Muscle of leg (tissue), 11 donors: ENCODE data around the gene NOTCH4. TPM values are rescaled to one million over a fixed set of nuclear protein-coding genes. Genes with fewer than 3 reads are reported as not detected.

ENCODE experiments used
- DNase-seq: peaks from one replicate; pipeline ENCODE4 v3.0.0; 2013
- H3K27ac ChIP-seq: one replicate; pipeline ENCODE4 v1.5.1; 2013; ENCODE audit warnings: mild to moderate bottlenecking, low read length, control low read depth
- H3K27me3 ChIP-seq: one replicate; pipeline ENCODE4 v1.6.1; 2013; ENCODE audit warnings: low read length; ENCODE audit not compliant: control insufficient read depth, insufficient read depth
- H3K36me3 ChIP-seq: one replicate; pipeline ENCODE4 v1.6.1; 2013; ENCODE audit warnings: low read length; ENCODE audit not compliant: control insufficient read depth, insufficient read depth
- H3K4me1 ChIP-seq: one replicate; pipeline ENCODE4 v1.6.1; 2013; ENCODE audit warnings: low read length; ENCODE audit not compliant: control insufficient read depth, insufficient read depth
- H3K4me3 ChIP-seq: one replicate; pipeline ENCODE4 v1.5.1; 2013; ENCODE audit warnings: low read length, control low read depth
- H3K9me3 ChIP-seq: replicated peaks from 2 replicates; pipeline ENCODE4 v1.6.1; 2013; ENCODE audit warnings: low read depth, low read length; ENCODE audit not compliant: control insufficient read depth
- WGBS: methylation state at CpG from one replicate; pipeline ENCODE4 v1.1.5; 2013; ENCODE audit warnings: missing lambda C conversion rate; ENCODE audit not compliant: insufficient coverage; 5-methylcytosine and 5-hydroxymethylcytosine counted together
- polyA plus RNA-seq, 8 donors: library from polyadenylated mRNA; unstranded; fragments of 120-200 nt; gene quantifications; one replicate each; pipeline versions ENCODE4 v1.2.1 to v1.2.3, GENCODE V29; 2013; ENCODE audit warnings: inconsistent platforms in 1 of 8, low replicate concordance in 1 of 8; ENCODE audit not compliant: insufficient read length in 8 of 8, insufficient read depth in 1 of 8
- total RNA-seq: library from RNA; stranded (reverse); fragments of 120-200 nt; gene quantifications from one replicate; pipeline ENCODE4 v1.2.4, GENCODE V29; 2013

The NOTCH4 gene
- total and polyA plus RNA-seq, 9 donors = 14.0 to 30.4 (median 22.8) TPM

GRCh38 chr6:32166411-32167061, 57.3 kb downstream of the NOTCH4 start:
- peak; percentile 7 for DNase-seq

DNA sequence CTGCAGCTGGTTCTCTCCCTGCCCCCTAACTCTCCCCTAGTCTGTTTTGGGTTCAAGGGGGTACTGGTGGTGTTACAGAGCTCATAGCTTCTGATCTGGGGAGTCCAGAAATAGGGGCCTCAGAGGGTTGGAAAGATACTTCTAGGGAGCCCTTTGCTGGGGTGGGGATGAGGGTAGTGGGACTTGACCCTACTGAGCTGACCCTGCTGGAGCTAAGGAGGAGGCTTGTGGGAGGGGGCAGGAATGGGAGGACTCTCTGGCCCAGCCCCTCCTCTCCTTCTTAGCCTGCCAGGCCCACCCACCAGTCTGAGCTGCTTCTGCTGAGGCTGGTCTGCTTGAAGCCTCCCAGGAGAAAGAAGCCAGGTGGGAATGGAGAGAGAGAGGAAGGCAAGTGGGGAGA, 59.6 kb downstream of the NOTCH4 start, which contains the start of gene EGFL8:
Gene EGFL8 (plus strand): TSS at position 301 of the 400 bp plus-strand sequence. CDS start 1,571 bp downstream, outside the sequence.
- H3K36me3 ChIP-seq = peaks cover 63% of the 10 kb centered on the region
- peak within 1 kb of the TSS; percentile 35 for H3K27ac ChIP-seq

More at GRCh38 chr6:32166411-32167061, 57.3 kb downstream of the NOTCH4 start:
- H3K9me3 ChIP-seq = no peaks in the 10 kb centered on the region
- H3K36me3 ChIP-seq = peaks cover 77% of the 10 kb centered on the region
- 80% methylated on average over 20 of the region's 30 CpGs for WGBS
- peaks cover 3% of the 10 kb centered on the region for H3K4me1 ChIP-seq
- no peak overlapping the region for H3K27ac ChIP-seq
- H3K4me3 ChIP-seq = no peak overlapping the region
- no peaks in the 10 kb centered on the region for H3K27me3 ChIP-seq

GRCh38 chr6:32163559-32164258, 60.2 kb downstream of the NOTCH4 start:
- no peak for DNase-seq
- no peaks in the 10 kb centered on the region for H3K9me3 ChIP-seq
- H3K4me3 ChIP-seq = no peak overlapping the region
- H3K27me3 ChIP-seq = no peaks in the 10 kb centered on the region
- 79% methylated on average over 5 of the region's 7 CpGs for WGBS
- H3K36me3 ChIP-seq = peaks cover 62% of the 10 kb centered on the region
- H3K27ac ChIP-seq = peak overlapping the region; percentile 35
- H3K4me1 ChIP-seq = peaks cover 3% of the 10 kb centered on the region

More for the DNA sequence above, 59.6 kb downstream of the NOTCH4 start, which contains the start of gene EGFL8:
- Histone ChIP-seq H3K4me1 (peaks cover 3% of the 10 kb centered on the region), H3K4me3 (no peak within 1 kb of the TSS), H3K9me3 (no peaks in the 10 kb centered on the region), H3K27me3 (no peaks in the 10 kb centered on the region)
- peak; percentile 25 for DNase-seq

GRCh38 chr6:32158052-32158451, 65.8 kb downstream of the NOTCH4 start:
- peaks cover 52% of the 10 kb centered on the region for H3K36me3 ChIP-seq
- H3K9me3 ChIP-seq = peaks cover 2% of the 10 kb centered on the region
- DNase-seq = no peak
- no peak overlapping the region for H3K27ac ChIP-seq
- peaks cover 20% of the 10 kb centered on the region for H3K4me1 ChIP-seq
- H3K27me3 ChIP-seq = peaks cover 3% of the 10 kb centered on the region
- H3K4me3 ChIP-seq = no peak overlapping the region

DNA sequence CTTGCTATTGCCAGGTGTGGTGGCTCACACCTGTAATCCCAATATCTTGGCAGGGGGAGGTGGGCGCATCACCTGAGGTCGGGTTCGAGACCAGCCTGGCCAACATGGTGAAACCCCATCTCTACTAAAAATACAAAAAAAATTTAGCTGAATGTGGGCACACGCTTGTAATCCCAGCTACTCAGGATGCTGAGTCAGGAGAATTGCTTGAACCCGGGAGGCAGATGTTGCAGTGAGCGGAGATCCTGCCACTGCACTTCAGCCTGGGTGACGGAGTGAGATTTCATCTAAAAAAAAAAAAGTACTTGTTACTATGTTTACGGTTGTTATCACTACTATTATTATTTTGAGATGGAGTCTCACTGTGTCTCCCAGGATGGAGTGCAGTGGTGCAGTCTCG, 67.0 kb downstream of the NOTCH4 start:
- H3K4me3 ChIP-seq = no peak overlapping the region
- no CpG with 5 or more reads among the region's 9 CpGs for WGBS
- no peak overlapping the region for H3K27ac ChIP-seq
- DNase-seq = no peak
- H3K27me3 ChIP-seq = peaks cover 15% of the 10 kb centered on the region
- peaks cover 31% of the 10 kb centered on the region for H3K4me1 ChIP-seq
- peaks cover 2% of the 10 kb centered on the region for H3K9me3 ChIP-seq
- peaks cover 42% of the 10 kb centered on the region for H3K36me3 ChIP-seq

DNA sequence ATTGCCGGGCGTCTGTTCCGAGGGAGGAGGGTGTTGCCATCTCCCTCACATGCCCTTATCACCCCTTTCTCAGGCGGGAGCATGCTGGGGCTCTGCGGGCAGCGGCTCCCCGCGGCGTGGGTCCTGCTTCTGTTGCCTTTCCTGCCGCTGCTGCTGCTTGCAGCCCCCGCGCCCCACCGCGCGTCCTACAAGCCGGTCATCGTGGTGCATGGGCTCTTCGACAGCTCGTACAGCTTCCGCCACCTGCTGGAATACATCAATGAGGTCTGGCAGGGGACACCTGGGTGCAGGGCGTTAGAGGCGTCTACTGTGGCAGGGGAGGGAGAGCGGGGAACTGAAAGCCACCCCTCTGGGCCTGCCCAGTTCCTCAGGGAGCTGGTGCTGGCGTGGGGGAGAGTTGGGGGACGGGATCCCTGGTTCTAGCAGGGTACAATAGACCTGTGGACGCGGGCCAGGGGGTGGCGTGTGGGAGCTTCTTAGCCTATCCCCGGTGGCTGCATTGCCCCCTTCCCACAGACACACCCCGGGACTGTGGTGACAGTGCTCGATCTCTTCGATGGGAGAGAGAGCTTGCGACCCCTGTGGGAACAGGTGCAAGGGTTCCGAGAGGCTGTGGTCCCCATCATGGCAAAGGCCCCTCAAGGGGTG, 69.2 kb downstream of the NOTCH4 start:
- H3K9me3 ChIP-seq = peaks cover 2% of the 10 kb centered on the region
- H3K4me3 ChIP-seq = peak overlapping the region; percentile 84
- H3K36me3 ChIP-seq = peaks cover 38% of the 10 kb centered on the region
- peak; percentile 88 for DNase-seq
- H3K4me1 ChIP-seq = peaks cover 35% of the 10 kb centered on the region
- peaks cover 35% of the 10 kb centered on the region for H3K27me3 ChIP-seq
- WGBS = 5% methylated on average over 24 of the region's 34 CpGs
- H3K27ac ChIP-seq = peak overlapping the region; percentile 94

DNA sequence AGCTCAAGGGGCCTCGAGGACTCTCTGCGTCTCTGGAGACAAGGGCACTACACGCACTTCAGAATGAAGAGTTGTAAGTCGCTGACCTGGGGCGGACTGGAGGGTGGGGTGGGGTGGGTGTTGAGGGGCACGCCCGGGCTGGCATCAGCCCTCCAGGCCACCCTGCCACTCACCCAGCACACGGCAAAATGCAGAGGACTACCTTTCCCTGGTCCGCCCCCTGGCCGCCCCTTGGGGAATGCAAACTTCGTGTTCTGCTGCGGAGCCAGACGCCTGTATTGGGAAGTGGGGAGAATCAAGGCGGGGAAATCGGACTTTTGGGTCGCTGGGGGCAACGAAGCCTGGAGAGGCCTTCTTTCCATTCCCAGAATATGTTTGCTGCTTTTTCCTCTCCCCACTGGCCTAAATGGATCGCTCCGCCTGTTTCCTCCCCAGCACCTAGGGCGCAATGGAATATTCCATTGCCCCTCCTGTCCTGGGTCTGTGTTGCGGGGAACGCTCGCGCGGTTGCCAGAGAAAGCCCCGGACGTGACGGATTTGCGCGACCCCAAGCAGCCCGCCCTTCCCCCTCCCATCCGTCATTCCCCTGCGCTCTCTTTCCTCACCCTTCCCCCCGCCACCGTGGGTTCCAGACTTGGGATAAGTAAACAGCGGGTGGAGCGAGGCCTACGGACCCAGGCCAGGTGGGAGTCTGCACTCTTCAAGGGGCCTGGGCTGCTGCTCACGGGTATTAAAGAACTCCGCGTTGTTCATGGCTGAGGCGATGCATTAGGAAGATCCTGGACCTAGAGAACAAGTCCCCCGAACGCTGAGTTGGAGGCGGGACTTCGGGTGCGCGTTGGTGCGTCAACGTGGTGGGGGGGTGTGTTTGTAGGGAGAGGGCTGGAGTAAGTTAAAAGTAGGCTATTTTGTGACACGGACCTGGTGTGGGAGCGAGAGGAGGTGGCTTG, 70.0 kb downstream of the NOTCH4 start, which contains the start of gene PPT2:
Gene PPT2 (plus strand): TSS at position 578 of the 950 bp plus-strand sequence. CDS start 454 bp downstream, outside the sequence.
- Histone ChIP-seq H3K27me3 (peaks cover 43% of the 10 kb centered on the region), H3K27ac (peak within 1 kb of the TSS; percentile 94), H3K9me3 (peaks cover 2% of the 10 kb centered on the region), H3K4me3 (peak within 1 kb of the TSS; percentile 84), H3K4me1 (peaks cover 40% of the 10 kb centered on the region), H3K36me3 (peaks cover 34% of the 10 kb centered on the region)
- 0% methylated on average over 31 of the region's 52 CpGs for WGBS
- DNase-seq = peak; percentile 98

DNA sequence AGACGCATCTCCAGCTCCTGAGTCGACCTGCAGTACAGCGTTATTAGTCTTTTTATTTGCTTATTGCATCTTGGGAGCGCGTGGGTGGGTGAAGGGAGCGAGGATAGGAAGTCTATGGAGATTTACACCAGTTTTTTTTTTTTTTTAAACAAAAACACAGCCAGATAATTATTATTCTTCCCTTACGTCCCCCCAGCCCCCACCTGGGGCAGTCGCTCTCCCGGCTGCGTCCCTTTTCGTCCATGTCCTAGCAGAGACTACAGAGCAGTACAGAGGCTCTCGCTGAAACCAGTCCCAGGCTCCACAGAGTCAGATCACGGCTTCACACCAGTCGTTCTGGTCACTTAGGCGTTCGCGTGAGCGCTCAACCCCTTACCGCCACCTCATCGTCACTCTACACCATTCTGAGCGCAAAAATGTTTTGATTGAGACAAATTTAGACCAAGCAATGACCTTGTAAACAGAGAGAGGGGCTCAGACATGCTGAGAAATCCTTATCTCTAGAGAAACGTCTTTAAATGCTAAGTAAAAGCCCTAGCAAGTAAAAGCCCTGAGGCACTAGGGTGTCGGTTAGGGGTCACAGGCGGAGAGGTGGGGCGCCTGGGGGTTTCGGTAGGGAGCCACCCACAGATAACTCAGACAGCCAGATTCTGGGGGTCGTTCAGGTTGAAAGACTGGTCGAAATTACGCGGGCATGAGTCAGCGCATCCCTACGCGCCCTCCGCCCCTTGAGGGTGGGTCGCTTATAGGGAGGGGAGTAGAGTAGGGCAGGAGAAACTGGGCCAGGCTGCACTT, 70.9 kb downstream of the NOTCH4 start:
- H3K27ac ChIP-seq = peak overlapping the region; percentile 94
- peaks cover 25% of the 10 kb centered on the region for H3K36me3 ChIP-seq
- peaks cover 2% of the 10 kb centered on the region for H3K9me3 ChIP-seq
- peaks cover 43% of the 10 kb centered on the region for H3K4me1 ChIP-seq
- WGBS = 6% methylated on average over 10 of the region's 35 CpGs
- peak overlapping the region; percentile 84 for H3K4me3 ChIP-seq
- peak; percentile 61 for DNase-seq
- H3K27me3 ChIP-seq = peaks cover 51% of the 10 kb centered on the region
